GM19035 (cell line): ENCODE data around the gene ZDHHC3.

Source experiments
- ATAC-seq: cut with Tn5 transposase; IDR thresholded peaks from one replicate; pipeline ENCODE4 v1.9.1; 2021; ENCODE audit not compliant: unreplicated experiment

ZDHHC3 gene, protein sequence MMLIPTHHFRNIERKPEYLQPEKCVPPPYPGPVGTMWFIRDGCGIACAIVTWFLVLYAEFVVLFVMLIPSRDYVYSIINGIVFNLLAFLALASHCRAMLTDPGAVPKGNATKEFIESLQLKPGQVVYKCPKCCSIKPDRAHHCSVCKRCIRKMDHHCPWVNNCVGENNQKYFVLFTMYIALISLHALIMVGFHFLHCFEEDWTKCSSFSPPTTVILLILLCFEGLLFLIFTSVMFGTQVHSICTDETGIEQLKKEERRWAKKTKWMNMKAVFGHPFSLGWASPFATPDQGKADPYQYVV

DNA sequence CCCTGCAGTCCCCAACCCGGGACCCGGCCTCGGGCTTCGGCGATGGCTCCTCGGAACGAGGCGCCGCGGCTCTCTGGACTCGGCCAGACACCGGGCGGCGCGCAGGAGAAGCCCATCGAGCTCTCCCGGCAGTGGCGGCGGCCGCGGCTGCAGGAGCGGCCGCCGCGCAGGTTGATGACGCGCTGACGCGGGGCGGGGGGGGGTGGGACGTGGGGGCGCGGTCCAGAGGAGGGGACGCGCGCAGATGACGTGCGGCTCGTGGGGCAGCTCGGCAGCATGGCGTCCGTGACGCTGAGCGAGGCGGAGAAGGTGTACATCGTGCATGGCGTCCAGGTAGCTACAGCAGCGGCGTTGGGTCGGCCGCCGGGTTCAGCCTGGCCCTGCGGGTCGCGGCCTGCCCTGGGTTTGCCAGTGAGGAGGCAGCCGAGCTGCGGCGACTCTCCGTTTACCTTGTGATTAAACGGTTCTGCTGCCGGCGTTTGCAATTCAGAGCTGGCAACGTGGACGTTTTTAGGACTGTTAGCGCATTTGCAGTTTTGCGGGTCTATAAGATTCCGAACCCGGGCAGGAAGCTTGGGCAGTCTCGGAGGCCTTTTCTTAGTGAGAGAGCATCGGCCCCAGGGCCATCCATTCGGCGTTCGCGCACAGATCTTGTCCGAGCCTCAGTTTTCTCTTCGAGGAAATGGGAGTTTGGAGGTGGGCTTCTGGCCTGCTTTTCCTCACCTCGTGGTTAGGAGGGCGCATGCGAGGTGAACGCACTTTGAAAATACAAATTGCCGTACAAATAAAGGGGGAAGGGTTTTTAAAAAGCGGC lies at the start of gene ZDHHC3, which contains the start of gene EXOSC7:
TSS of gene ZDHHC3 (minus strand) at position 173 of the 814 bp plus-strand sequence. CDS start 16,738 bp downstream, outside the sequence.
TSS of gene EXOSC7 (plus strand) at position 243 of the 814 bp plus-strand sequence. CDS start at position 277, 34 bp downstream.
- peak; percentile 89 for ATAC-seq

DNA sequence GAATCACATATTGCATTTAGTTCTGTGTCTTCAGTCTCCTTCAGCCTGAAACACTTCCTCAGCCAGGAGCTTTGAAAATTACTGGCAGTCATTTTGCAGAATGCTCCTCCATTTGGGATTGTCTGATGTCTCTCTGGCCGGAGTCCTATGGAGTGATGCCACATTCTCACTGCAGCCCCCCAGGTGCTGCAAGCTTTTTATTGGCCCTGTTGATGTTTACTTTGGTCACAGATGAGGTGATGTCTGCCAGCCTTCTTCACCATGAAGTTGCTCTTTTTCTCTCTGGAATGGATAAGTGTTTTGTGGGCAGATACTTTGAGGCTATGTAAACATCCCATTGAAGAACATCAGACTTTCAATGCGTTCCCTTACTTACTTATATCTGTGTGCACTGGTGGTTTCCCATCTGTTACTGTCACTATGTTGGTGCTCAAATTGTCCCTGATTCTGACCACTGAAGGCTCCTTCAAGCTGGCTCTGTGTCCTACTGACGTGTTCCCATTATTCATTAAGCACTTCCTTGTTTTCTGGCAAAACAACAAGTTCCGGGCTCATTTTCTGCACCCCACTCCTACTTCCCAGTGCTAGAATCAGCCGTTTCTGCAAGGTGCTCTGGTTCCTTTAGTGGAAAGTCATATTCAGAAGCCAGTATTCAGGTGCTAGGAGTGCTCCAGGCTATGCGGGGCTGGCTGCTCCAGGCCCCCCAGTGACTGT lies 48.7 kb upstream of the ZDHHC3 start:
- ATAC-seq: no peak

DNA sequence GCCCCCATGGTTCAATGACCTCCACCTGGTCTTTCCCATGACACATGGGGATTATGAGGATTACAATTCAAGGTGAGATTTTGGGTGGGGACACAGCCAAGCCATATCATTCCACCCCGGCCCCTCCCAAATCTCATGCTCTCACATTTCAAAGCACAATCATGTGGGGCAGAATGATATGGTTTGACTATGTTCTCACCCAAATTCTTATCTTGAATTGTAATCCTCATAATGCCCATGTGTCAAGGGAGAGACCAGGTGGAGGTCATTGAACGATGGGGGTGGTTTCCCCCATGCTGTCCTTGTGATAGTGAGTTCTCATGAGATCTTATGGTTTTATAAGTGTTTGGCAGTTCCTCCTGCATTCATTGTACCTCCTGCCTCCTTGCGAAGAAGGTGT lies 47.7 kb upstream of the ZDHHC3 start:
- no peak for ATAC-seq

DNA sequence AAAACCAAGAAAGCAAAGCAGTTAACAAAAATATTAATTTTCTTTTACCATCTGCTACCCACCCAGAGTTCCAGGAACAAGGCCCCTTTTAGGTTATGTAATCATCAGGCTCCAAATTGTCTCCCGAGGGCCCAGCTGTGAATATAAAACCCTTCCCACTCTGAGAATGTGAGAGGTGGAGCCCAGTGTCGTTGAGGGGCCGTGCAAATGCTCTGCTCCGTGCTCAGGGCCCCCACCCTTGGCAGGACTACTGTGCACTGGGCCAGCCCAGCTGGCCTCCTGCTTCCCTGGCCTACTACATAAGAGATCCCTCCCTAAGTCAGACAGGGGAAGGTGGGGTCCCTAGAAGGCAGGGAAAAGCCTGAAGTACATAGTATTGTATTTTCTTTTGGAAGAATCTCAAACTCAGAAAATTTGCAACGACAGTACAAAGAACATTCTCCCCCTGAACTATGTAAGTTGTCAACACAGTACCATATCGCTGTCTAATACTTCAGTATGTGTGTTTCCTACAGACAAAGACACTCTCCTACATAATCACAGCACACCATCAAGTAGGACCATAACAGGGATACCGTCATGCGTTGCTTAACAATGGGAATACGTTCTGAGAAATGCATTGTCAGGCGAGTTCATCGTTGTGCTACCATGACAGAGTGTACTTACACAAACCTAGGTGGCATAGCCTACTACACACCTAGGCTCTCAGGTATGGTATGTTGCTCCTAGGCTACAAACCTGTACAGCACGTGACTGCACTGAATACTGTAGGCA lies 45.7 kb upstream of the ZDHHC3 start:
- ATAC-seq: no peak

GRCh38 chr3:45020534-45020933 lies 44.6 kb upstream of the ZDHHC3 start:
- ATAC-seq: no peak

DNA sequence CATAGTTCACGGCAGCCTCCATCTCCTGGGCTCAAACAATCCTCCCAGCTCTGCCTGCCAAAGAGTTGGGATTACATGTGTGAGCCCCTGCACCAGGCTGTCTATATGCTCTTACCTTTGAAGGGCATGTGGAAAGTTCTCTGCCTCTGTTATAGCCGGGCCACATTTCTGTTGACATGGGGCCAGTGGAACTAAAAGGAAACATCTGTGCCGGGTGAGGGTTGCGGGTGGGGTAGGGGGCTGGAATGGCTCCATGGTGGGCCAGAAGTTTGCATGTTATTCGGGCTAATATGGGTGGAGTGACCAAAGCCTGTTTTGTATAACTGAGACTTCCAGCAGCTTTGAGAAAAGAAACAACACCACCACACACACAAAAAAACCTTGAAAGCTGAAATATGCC lies 41.8 kb upstream of the ZDHHC3 start:
- ATAC-seq: no peak

- ATAC-seq: no peak
These were observed 40.9 kb upstream of the ZDHHC3 start for GRCh38 chr3:45016916-45017315.

DNA sequence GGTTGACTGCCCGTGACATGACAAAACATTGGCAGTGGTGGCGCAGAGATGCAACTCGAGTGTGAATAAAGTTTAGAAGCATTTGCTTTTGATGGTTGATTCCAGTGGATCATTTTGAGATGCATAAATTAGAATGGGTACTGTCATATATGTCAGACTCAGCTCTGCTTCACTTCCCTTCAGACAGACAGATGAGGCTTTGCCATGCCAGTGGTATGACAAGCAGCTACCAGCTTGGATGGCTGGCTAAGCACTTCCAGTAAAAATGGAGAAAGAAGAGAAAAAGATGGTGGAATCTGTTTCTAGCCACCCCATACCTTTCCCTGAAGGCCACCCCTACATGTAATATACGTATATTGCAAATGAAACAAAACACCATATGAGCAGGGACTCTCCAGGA lies 36.6 kb upstream of the ZDHHC3 start:
- no peak for ATAC-seq

DNA sequence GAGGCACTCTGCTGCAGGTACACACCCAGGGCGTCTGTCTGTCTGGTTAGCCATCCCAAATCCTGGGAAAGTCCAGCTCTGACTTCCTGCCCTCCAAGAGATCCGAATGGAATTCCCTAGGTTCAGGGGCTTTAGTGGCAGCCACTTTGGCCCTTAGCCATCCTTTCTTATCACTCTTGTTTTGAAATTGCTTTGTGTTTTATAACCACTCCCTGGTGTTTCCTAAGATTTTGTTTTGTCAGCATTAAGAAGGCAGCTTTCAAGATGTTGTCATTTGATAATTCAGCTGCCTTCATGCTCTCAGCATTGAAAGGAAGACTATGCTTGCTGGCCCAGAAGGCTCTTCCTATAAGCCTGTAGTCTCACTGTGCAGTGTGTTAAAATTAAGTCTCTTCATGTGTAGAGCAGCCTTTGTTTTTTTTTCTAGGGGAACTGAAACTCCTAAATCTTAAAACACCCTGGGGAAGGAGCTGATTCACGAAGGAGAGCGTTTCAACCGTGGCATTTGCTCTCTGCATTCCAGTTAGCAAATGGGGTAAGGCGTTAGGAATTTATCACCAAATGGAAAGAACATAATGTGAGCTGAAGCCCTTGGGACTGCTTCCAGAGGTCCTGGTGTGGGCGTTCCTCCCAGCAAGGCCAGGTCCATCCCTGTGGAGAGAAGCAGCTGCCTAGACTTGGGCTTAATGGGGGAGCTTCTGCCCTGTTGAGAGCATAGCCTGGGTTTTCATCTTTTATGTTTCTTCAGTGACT lies 36.0 kb upstream of the ZDHHC3 start:
- no peak for ATAC-seq

GRCh38 chr3:45010811-45011333 lies 34.9 kb upstream of the ZDHHC3 start:
- ATAC-seq: no peak

GRCh38 chr3:45009868-45010267 lies 33.9 kb upstream of the ZDHHC3 start:
- ATAC-seq: no peak

- no peak for ATAC-seq
These were observed 32.1 kb upstream of the ZDHHC3 start for GRCh38 chr3:45008117-45008516.

DNA sequence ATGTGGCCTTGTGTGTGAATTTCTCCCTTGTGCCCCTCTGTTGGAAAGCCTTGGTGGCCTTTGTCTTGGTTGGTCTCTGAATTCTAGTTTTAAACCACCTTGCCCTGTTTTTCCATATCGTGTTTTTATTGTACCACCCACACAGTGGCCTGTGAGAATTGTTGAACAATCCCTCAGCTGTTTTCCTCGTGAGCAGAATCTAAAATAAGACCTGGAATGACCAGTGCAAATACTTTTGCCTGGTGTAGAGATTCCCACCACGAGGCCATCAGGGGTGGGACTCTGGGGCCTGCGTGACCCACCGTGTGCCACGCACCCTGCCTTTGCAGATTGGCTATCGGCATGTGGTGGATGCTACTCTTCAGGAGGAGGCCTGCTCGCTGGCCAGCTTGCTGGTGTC lies 31.1 kb upstream of the ZDHHC3 start:
- no peak for ATAC-seq

GRCh38 chr3:45003859-45004258 lies 27.9 kb upstream of the ZDHHC3 start:
- no peak for ATAC-seq

DNA sequence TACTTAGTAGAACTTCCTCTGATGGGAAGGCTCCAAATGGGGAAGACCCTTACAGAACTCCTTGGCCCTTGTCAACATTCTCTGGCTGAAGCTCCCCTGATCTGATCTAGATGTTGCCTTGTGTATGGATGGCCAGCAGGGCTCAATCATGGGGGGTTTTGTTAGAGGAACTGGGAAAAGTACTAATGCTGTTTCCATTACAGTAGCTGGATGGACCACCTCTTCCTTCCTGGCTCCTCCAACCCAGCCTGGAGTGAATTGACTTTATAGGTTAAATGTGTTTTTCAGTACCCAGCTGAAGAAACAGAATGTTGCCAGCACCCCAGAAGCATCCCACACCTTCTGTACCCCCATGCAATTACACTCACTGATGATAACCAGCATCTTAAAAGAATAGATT lies 27.4 kb upstream of the ZDHHC3 start:
- ATAC-seq: no peak

GRCh38 chr3:45002720-45003119 lies 26.7 kb upstream of the ZDHHC3 start:
- no peak for ATAC-seq

GRCh38 chr3:45002139-45002660 lies 26.2 kb upstream of the ZDHHC3 start:
- ATAC-seq: no peak

DNA sequence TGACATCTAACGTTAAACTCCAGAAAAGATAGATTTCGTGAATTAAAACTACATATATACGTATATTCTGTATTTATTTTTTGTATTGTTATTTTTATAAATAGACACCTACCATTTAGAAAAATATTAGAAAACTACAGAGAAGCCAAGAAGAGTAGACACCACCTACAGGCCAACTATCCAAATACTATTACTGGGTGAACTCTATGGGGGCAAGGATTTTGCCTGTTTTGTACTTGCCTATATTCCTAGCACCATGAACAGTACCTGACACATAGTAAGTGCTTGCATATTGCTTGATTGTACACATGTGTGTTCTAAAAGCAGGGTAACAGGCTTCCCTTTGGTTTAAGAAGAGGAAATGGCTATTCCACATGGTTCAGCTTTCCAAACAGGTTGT lies 25.8 kb upstream of the ZDHHC3 start:
- ATAC-seq: no peak

DNA sequence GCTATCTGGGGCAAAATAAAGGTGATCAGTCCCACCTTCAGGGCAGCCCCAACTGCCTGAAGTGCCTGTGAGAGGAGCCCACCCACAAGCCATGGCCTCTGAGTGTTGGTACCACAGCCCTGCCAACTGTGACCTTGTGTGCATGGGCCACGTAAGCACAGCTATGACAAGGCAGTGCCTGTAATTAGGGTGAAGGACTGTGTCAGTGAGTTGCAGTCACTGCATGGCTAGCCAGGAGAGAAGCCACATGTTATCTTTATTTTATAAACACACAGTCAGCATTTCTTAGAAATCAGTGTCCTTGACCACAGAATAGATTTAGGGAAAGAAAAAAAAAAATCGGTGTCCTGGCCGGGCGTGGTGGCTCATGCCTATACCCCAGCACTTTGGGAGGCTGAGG lies 24.8 kb upstream of the ZDHHC3 start:
- no peak for ATAC-seq

- ATAC-seq: no peak
These were observed 23.8 kb upstream of the ZDHHC3 start for GRCh38 chr3:44999782-45000181.
